K562 (cell line): ENCODE measurements around the gene CELSR2. TPM values are rescaled to one million over a fixed set of nuclear protein-coding genes. Genes with fewer than 3 reads are reported as not detected.

Source experiments
- CEBPZ ChIP-seq: fragments of 150-350 bp; IDR thresholded peaks from 2 replicates; pipeline ENCODE4 v1.6.1; 2014; ENCODE audit warnings: low read depth, mild to moderate bottlenecking, low read length, borderline replicate concordance
- FOXK2 ChIP-seq, 2 experiments: fragments of 450-650 bp; IDR thresholded peaks in 1 of 2; conservative IDR thresholded peaks in 1 of 2; 2 replicates each; pipeline ENCODE4 v1.6.1; 2016; ENCODE audit warnings: low read depth in 2 of 2, mild to moderate bottlenecking in 1 of 2
- HMG20A ChIP-seq: fragments of 450-650 bp; formaldehyde crosslinking; conservative IDR thresholded peaks from 2 replicates; pipeline ENCODE4 v1.4.0; 2020; ENCODE audit warnings: mild to moderate bottlenecking, mixed read lengths
- LCOR ChIP-seq: sonication (generic); formaldehyde crosslinking; IDR thresholded peaks from 2 replicates; pipeline ENCODE4 v1.8.0; 2022; ENCODE audit warnings: mild to moderate bottlenecking, missing genetic modification reagents
- NEUROD1 ChIP-seq: fragments of 150-350 bp; IDR thresholded peaks from 2 replicates; pipeline ENCODE4 v1.6.1; 2014; ENCODE audit warnings: borderline replicate concordance, low read length, low read depth; ENCODE audit not compliant: partially characterized antibody
- STAT5B ChIP-seq: fragments of 250-450 bp; sonication (Bioruptor Pico); IDR thresholded peaks from 2 replicates; pipeline ENCODE4 v1.8.0; 2021; ENCODE audit warnings: mild to moderate bottlenecking, inconsistent platforms
- TAL1 ChIP-seq: fragments of 450-650 bp; IDR thresholded peaks from 2 replicates; pipeline ENCODE4 v1.6.1; 2016; ENCODE audit warnings: mild to moderate bottlenecking
- ZBTB33 ChIP-seq: sonication (generic); formaldehyde crosslinking; IDR thresholded peaks from 2 replicates; pipeline ENCODE4 v1.8.1; 2023; ENCODE audit warnings: mild to moderate bottlenecking, missing genetic modification reagents
- ZBTB34 ChIP-seq: fragments of 250-450 bp; sonication (Bioruptor Pico); IDR thresholded peaks from 2 replicates; pipeline ENCODE4 v1.8.0; 2021; ENCODE audit warnings: mild to moderate bottlenecking, moderate library complexity
- ZNF12 ChIP-seq: sonication (generic); formaldehyde crosslinking; IDR thresholded peaks from 2 replicates; pipeline ENCODE4 v1.4.0; 2020; ENCODE audit warnings: mild to moderate bottlenecking, missing genetic modification reagents
- ZNF212 ChIP-seq: fragments of 450-650 bp; formaldehyde crosslinking; IDR thresholded peaks from 2 replicates; pipeline ENCODE4 v1.4.0; 2020; ENCODE audit warnings: mild to moderate bottlenecking
- ZNF354B ChIP-seq: fragments of 250-450 bp; sonication (Bioruptor Pico); IDR thresholded peaks from 2 replicates; pipeline ENCODE4 v1.4.0; 2020
- ZNF551 ChIP-seq: fragments of 250-450 bp; sonication (Bioruptor Pico); IDR thresholded peaks from 2 replicates; pipeline ENCODE4 v1.5.0; 2021; ENCODE audit warnings: mild to moderate bottlenecking, moderate library complexity
- ZNF740 ChIP-seq, 3 experiments: fragments of 200-800 bp in 1 of 3; sonication (Bioruptor generic) in 1 of 3; sonication (generic) in 1 of 3; formaldehyde crosslinking in 1 of 3; IDR thresholded peaks; 2 replicates each; pipeline versions ENCODE4 v1.6.1 to v1.8.0; 2016 to 2022; ENCODE audit warnings: mild to moderate bottlenecking in 2 of 3, missing compliant biosample characterization in 2 of 3, missing genetic modification characterization in 2 of 3, missing genetic modification reagents in 1 of 3
- polyA plus RNA-seq, 8 experiments: library from polyadenylated mRNA; depleted of rRNA in 4 of 8; stranded (reverse) in 5 of 8; unstranded in 3 of 8; fragments of >200 nt; fragmentation: Nextera tagmentation in 2 of 8; fragmentation: Illumina TruSeq in 1 of 8; extraction: Ambion mirVana in 2 of 8; extraction: Trizol in 1 of 8; gene quantifications; 2 replicates each; pipeline versions ENCODE4 v1.2.1 to v1.2.3, GENCODE V29; 2011 to 2014; ENCODE audit warnings: inconsistent platforms in 1 of 8, missing spikeins in 1 of 8
- total RNA-seq, 7 experiments: library from RNA; depleted of rRNA in 6 of 7; stranded (reverse); fragments of >200 nt in 6 of 7; fragmentation: Illumina TruSeq in 2 of 7; extraction: Trizol in 2 of 7; gene quantifications; 2 replicates each; pipeline versions ENCODE4 v1.2.1 to v1.2.3, GENCODE V29; 2011 to 2021; ENCODE audit warnings: low replicate concordance in 1 of 7
- TF ChIP-seq, protein P1 (sequence below): fragments of 450-650 bp; IDR thresholded peaks from one replicate; pipeline ENCODE4 v1.6.1; 2018; ENCODE audit warnings: mild to moderate bottlenecking, moderate library complexity; ENCODE audit not compliant: partially characterized antibody
- TF ChIP-seq, protein P2 (sequence below): fragments of 450-650 bp; IDR thresholded peaks from 2 replicates; pipeline ENCODE4 v1.6.1; 2016; ENCODE audit warnings: mild to moderate bottlenecking

The CELSR2 gene
- total and polyA plus RNA-seq, 9 of the 15 experiments (the other 6 are each of a cell fraction or from before 2014, with no cell fraction given), result 0.31 to 21.9 (median 4.2) TPM

- TF ChIP-seq ZNF740 (CRISPR knock-in tag; IDR thresholded peaks at IDR 0.05), result peak; percentile 87
- no peak for TF ChIP-seq ZNF740 (tag; IDR thresholded peaks at IDR 0.05)
- no peak for TF ChIP-seq ZNF354B
- no peak for TF ChIP-seq TAL1
- no peak for TF ChIP-seq CEBPZ
- TF ChIP-seq NEUROD1, result no peak
- no peak for TF ChIP-seq FOXK2 (conservative IDR thresholded peaks at IDR 0.05 in 1 of 2, IDR thresholded peaks at IDR 0.05 in 1 of 2; ENCODE audit: low read depth in 2 of 2)
- TF ChIP-seq ZNF551 (CRISPR knock-in tag), result no peak
- TF ChIP-seq LCOR (CRISPR knock-in tag), result peak; percentile 11; the same call in 1 of the 2 replicates
- no peak for TF ChIP-seq ZBTB34 (CRISPR knock-in tag)
- no peak for TF ChIP-seq STAT5B (CRISPR knock-in tag)
- no peak for TF ChIP-seq ZNF212 (CRISPR knock-in tag)
- TF ChIP-seq, protein P1, sequence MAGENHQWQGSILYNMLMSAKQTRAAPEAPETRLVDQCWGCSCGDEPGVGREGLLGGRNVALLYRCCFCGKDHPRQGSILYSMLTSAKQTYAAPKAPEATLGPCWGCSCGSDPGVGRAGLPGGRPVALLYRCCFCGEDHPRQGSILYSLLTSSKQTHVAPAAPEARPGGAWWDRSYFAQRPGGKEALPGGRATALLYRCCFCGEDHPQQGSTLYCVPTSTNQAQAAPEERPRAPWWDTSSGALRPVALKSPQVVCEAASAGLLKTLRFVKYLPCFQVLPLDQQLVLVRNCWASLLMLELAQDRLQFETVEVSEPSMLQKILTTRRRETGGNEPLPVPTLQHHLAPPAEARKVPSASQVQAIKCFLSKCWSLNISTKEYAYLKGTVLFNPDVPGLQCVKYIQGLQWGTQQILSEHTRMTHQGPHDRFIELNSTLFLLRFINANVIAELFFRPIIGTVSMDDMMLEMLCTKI, result no peak
- TF ChIP-seq ZBTB33 (CRISPR knock-in tag), result no peak
- TF ChIP-seq HMG20A (CRISPR knock-in tag), result no peak
- TF ChIP-seq ZNF12 (CRISPR knock-in tag), result no peak
- TF ChIP-seq, protein P2, sequence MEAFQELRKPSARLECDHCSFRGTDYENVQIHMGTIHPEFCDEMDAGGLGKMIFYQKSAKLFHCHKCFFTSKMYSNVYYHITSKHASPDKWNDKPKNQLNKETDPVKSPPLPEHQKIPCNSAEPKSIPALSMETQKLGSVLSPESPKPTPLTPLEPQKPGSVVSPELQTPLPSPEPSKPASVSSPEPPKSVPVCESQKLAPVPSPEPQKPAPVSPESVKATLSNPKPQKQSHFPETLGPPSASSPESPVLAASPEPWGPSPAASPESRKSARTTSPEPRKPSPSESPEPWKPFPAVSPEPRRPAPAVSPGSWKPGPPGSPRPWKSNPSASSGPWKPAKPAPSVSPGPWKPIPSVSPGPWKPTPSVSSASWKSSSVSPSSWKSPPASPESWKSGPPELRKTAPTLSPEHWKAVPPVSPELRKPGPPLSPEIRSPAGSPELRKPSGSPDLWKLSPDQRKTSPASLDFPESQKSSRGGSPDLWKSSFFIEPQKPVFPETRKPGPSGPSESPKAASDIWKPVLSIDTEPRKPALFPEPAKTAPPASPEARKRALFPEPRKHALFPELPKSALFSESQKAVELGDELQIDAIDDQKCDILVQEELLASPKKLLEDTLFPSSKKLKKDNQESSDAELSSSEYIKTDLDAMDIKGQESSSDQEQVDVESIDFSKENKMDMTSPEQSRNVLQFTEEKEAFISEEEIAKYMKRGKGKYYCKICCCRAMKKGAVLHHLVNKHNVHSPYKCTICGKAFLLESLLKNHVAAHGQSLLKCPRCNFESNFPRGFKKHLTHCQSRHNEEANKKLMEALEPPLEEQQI, result no peak
These were observed 57.5 kb downstream of the CELSR2 start, which contains the start of gene MYBPHL (continued) for GRCh38 chr1:109306832-109307273.
